Endothelial cell of umbilical vein (primary cell): ENCODE data around the gene KIF25. TPM values are rescaled to one million over a fixed set of nuclear protein-coding genes. Genes with fewer than 3 reads are reported as not detected.

Experiments
- BruUV-seq: library from RNA; stranded (reverse); fragments of 400-500 nt; replicated peaks from 2 replicates; lab custom pipeline; 2021; lab: Mats Ljungman, UMichigan
- CTCF ChIA-PET: fragments of 300-600, 350-600 bp; sonication (Branson Sonifier 250); formaldehyde crosslinking; loops from one replicate; lab custom pipeline; 2021; ENCODE audit warnings: antibody characterized with exemption, inconsistent platforms; lab: Charles Lee
- POLR2A ChIA-PET: fragments of 300-600, 350-600 bp; sonication (Branson Sonifier 250); formaldehyde crosslinking; loops from one replicate; lab custom pipeline; 2021; ENCODE audit warnings: antibody characterized with exemption, inconsistent platforms; lab: Charles Lee
- DNase-seq: peaks from one replicate; pipeline ENCODE4 v3.0.0-alpha.2; 2011; ENCODE audit warnings: low read depth, low spot score
- FAIRE-seq: peaks from 2 replicates; lab custom pipeline; 2011; peaks lifted over from hg19 to GRCh38; lab: Jason Lieb, UNC
- H2AFZ ChIP-seq: 2 replicates; pipeline ENCODE4 v1.6.0; 2012; ENCODE audit warnings: low read depth, low read length, control low read depth, inconsistent platforms
- H3K27ac ChIP-seq: 2 replicates; pipeline ENCODE4 v1.5.1; 2011; ENCODE audit warnings: low read depth, mild to moderate bottlenecking, control low read depth, low read length, moderate library complexity; ENCODE audit not compliant: insufficient read depth
- H3K27me3 ChIP-seq, 2 experiments: 2 replicates each; pipeline versions ENCODE4 v1.6.0 to v1.6.1; 2011; ENCODE audit warnings: low read length in 2 of 2, mixed read lengths in 1 of 2; ENCODE audit not compliant: control insufficient read depth in 2 of 2, insufficient read depth in 2 of 2
- H3K36me3 ChIP-seq, 2 experiments: 2 replicates in 1 of 2; 3 replicates in 1 of 2; pipeline ENCODE4 v1.5.1; 2011; ENCODE audit warnings: low read length in 2 of 2, mild to moderate bottlenecking in 1 of 2, moderate library complexity in 1 of 2; ENCODE audit not compliant: control insufficient read depth in 2 of 2, insufficient read depth in 2 of 2; ENCODE audit errors: extremely low read depth in 1 of 2
- H3K4me1 ChIP-seq: 3 replicates; pipeline ENCODE4 v1.5.1; 2011; ENCODE audit warnings: mild to moderate bottlenecking, low read length; ENCODE audit not compliant: control insufficient read depth, insufficient read depth; ENCODE audit errors: extremely low read depth
- H3K4me2 ChIP-seq: 2 replicates; pipeline ENCODE4 v1.6.1; 2011; ENCODE audit warnings: low read length, control low read depth, mixed read lengths; ENCODE audit not compliant: insufficient read depth
- H3K4me3 ChIP-seq, 3 experiments: fragments of 200-600 bp in 1 of 3; sonication (generic), shearing (Covaris generic) in 1 of 3; replicated peaks in 1 of 3; 2 replicates each; pipeline ENCODE4 v1.5.1; 2011 to 2016; ENCODE audit warnings: control low read depth in 3 of 3, low read length in 3 of 3, mild to moderate bottlenecking in 2 of 3, inconsistent platforms in 1 of 3, low read depth in 1 of 3, moderate library complexity in 1 of 3; ENCODE audit not compliant: insufficient read depth in 1 of 3
- H3K79me2 ChIP-seq: 2 replicates; pipeline ENCODE4 v1.6.0; 2012; ENCODE audit warnings: low read length, inconsistent platforms; ENCODE audit not compliant: control insufficient read depth, insufficient read depth
- H3K9ac ChIP-seq: replicated peaks from 2 replicates; pipeline ENCODE3; 2011; ENCODE audit warnings: low read length, control low read depth; ENCODE audit not compliant: insufficient read depth; ENCODE audit errors: extremely low read depth
- H3K9me1 ChIP-seq: replicated peaks from 3 replicates; pipeline ENCODE4 v1.6.0; 2011; ENCODE audit warnings: mild to moderate bottlenecking, low read length; ENCODE audit not compliant: control insufficient read depth, insufficient read depth; ENCODE audit errors: extremely low read depth
- H3K9me3 ChIP-seq: replicated peaks from 2 replicates; pipeline ENCODE4 v1.5.1; 2012; ENCODE audit warnings: low read length, inconsistent platforms; ENCODE audit not compliant: control insufficient read depth, insufficient read depth
- H4K20me1 ChIP-seq: replicated peaks from 2 replicates; pipeline ENCODE3; 2011; ENCODE audit warnings: mild to moderate bottlenecking, low read length; ENCODE audit not compliant: control insufficient read depth, insufficient read depth; ENCODE audit errors: extremely low read depth
- EZH2 ChIP-seq: IDR thresholded peaks from 2 replicates; pipeline ENCODE4 v1.6.1; 2012; ENCODE audit warnings: borderline replicate concordance, low read depth, mild to moderate bottlenecking, moderate library complexity, low read length, inconsistent platforms; ENCODE audit not compliant: severe bottlenecking
- FOS ChIP-seq: IDR thresholded peaks from 2 replicates; pipeline ENCODE4 v1.6.1; 2011; ENCODE audit warnings: mild to moderate bottlenecking, low read length, moderate library complexity, borderline replicate concordance; ENCODE audit not compliant: insufficient read depth
- GATA2 ChIP-seq: IDR thresholded peaks from 2 replicates; pipeline ENCODE4 v1.7.0; 2011; ENCODE audit warnings: low read depth, mild to moderate bottlenecking, moderate library complexity, mixed read lengths, low read length; ENCODE audit not compliant: insufficient read length, insufficient read depth
- JUN ChIP-seq: IDR thresholded peaks from 2 replicates; pipeline ENCODE4 v1.6.1; 2011; ENCODE audit warnings: borderline replicate concordance, low read depth; ENCODE audit not compliant: insufficient read length, insufficient read depth
- MYC ChIP-seq: IDR thresholded peaks from one replicate; pipeline ENCODE4 v1.6.1; 2011; ENCODE audit warnings: mild to moderate bottlenecking, low read depth, low read length
- POLR2A ChIP-seq: IDR thresholded peaks from 2 replicates; pipeline ENCODE4 v1.6.1; 2012; ENCODE audit warnings: low read depth, mild to moderate bottlenecking, control low read depth, low read length
- POLR2AphosphoS5 ChIP-seq: IDR thresholded peaks from 2 replicates; pipeline ENCODE4 v1.6.1; 2012; ENCODE audit warnings: low read depth, mild to moderate bottlenecking, control low read depth, low read length, moderate library complexity; ENCODE audit not compliant: insufficient read depth
- dilution Hi-C: fragments of 300-500 bp; cut with MboI; formaldehyde crosslinking; loops from one replicate; pipeline ENCODE4 v1.15.0; 2019; ENCODE audit warnings: low sequenced_read_pairs; ENCODE audit not compliant: extremely low pct_ligation_motif_present
- intact Hi-C: fragments of 100-400 bp; cut with micrococcal nuclease; formaldehyde crosslinking; loops from one replicate; pipeline ENCODE4 v1.10.0; 2022
- polyA plus RNA-seq, 4 experiments: library from polyadenylated mRNA; depleted of rRNA in 3 of 4; stranded (reverse) in 3 of 4; unstranded in 1 of 4; fragments of >200 nt; gene quantifications; 2 replicates each; pipeline versions ENCODE4 v1.2.1 to v1.2.3, GENCODE V29; 2011 to 2012; ENCODE audit warnings: missing spikeins in 1 of 4
- total RNA-seq: library from RNA; stranded (reverse); gene quantifications from 2 replicates; pipeline ENCODE4 v1.2.3, GENCODE V29; 2021
- TF ChIP-seq, protein P1 (sequence below), 2 donors: IDR thresholded peaks; 1 replicate in 1 of 2; 2 replicates in 1 of 2; pipeline ENCODE4 v1.5.1; 2011; ENCODE audit warnings: low read length in 2 of 2, mild to moderate bottlenecking in 2 of 2, moderate library complexity in 2 of 2, control low read depth in 1 of 2, inconsistent platforms in 1 of 2, low read depth in 1 of 2; ENCODE audit not compliant: insufficient read depth in 1 of 2; ENCODE audit errors: extremely low read depth in 1 of 2
- TF ChIP-seq, protein P2 (sequence below): IDR thresholded peaks from 2 replicates; pipeline ENCODE4 v1.6.1; 2011; ENCODE audit not compliant: insufficient read depth, insufficient read length

The KIF25 gene
- total and polyA plus RNA-seq, 2 donors (not counting 3 experiments of a cell fraction or from before 2014, with no cell fraction given): not detected

DNA sequence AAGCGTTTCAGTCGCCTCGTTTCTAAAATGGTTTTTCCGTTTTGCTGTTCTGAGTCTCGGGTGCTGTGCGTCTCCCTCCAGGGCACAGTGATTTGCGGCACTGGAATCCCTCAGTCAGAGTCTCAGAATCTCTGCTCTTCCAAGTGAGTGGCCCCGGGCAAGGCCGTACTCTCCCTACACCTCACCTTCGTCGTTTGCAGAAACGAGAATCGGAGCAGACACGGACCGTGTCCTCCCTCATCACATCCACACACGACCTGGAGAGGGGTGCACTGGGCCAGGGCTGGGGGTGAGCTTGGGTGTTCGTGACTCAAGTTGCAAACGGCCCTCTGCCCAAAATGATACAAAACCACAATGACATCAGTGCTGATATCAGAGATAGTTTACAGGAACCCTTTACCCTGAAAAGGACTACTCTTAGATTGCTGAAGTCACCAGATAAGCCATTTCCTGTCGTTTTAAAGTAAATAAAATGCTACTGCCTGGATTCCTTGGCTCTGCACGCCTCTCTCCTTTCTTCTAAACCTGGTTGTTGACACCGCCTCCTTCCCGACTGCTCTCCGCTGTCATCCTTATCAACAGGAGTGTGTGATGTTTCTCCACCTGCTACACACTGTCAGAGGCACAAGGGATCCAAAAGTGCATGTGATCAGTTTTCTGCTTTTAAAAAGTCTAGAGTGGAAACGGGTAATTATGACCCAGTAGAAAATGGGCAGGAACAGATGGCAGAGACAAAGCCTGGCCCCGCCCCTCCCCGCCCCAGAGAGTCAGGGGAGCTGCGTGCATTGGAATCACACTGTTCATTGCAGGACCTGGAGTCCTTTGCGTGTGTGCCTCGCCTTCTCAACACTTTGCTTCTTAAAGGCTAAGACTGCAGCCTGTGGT lies 38.4 kb downstream of the KIF25 start:
- H3K4me2 ChIP-seq: peak overlapping the region; percentile 68

DNA sequence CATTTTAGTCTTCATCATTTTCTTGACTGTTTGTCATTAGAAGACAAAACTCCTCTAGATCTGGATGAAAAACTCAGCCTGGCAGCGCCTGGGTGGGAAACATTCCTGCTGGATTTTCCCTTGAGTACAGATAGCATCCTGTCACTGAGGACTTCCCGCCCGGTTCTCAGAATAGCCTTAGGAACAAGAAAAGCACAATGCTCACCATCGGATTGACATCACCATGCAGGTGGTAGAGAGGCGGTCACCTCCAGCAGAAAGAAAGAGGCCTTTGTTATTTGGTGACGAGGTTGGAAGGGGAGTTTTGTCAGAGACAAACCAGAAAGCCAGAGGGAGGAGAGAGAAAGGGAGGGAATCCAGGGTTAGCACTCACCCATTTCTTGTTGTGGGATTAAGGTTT lies 39.8 kb downstream of the KIF25 start:
- ChIA-PET CTCF (no interaction called here), POLR2A (no interaction called here)
- Histone ChIP-seq H3K36me3 (no peaks in the 10 kb centered on the region), H3K4me2 (no peak overlapping the region), H4K20me1 (no peaks in the 10 kb centered on the region), H3K4me1 (peaks cover 18% of the 10 kb centered on the region), H3K4me3 (no peak overlapping the region), H3K79me2 (no peaks in the 10 kb centered on the region), H3K9ac (no peak overlapping the region), H3K9me3 (peaks cover 2% of the 10 kb centered on the region), H2AFZ (no peak overlapping the region), H3K27ac (no peak overlapping the region), H3K9me1 (no peaks in the 10 kb centered on the region), H3K27me3 (no peaks in the 10 kb centered on the region)
- DNase-seq: no peak
- no TSS peak for BruUV-seq
- no peak for FAIRE-seq
- dilution Hi-C loops: no loop called here
- TF ChIP-seq POLR2A (no peak), FOS (no peak), EZH2 (no peak), MYC (no peak), GATA2 (no peak), POLR2AphosphoS5 (no peak)
- TF ChIP-seq, protein P1, sequence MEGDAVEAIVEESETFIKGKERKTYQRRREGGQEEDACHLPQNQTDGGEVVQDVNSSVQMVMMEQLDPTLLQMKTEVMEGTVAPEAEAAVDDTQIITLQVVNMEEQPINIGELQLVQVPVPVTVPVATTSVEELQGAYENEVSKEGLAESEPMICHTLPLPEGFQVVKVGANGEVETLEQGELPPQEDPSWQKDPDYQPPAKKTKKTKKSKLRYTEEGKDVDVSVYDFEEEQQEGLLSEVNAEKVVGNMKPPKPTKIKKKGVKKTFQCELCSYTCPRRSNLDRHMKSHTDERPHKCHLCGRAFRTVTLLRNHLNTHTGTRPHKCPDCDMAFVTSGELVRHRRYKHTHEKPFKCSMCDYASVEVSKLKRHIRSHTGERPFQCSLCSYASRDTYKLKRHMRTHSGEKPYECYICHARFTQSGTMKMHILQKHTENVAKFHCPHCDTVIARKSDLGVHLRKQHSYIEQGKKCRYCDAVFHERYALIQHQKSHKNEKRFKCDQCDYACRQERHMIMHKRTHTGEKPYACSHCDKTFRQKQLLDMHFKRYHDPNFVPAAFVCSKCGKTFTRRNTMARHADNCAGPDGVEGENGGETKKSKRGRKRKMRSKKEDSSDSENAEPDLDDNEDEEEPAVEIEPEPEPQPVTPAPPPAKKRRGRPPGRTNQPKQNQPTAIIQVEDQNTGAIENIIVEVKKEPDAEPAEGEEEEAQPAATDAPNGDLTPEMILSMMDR (IDR thresholded peaks at IDR 0.05; ENCODE audit: extremely low read depth in 1 of 2, insufficient read depth in 1 of 2, low read depth in 1 of 2, low read length in 2 of 2): no peak
- intact Hi-C loops: loop anchor here (5.0 to 10.0 kb wide), 3 partner anchors 45 to 212 kb away; partner anchors contain the start of gene AFDN

More for the DNA sequence above, 38.4 kb downstream of the KIF25 start:
- ChIA-PET CTCF (interaction anchor here (0.6 to 0.7 kb wide), 3 partner anchors 51 to 1409 kb away, joined by 3 read pairs; no protein-coding TSS in a partner anchor), POLR2A (no interaction called here)
- H4K20me1 ChIP-seq: no peaks in the 10 kb centered on the region
- no peaks in the 10 kb centered on the region for H3K9me1 ChIP-seq
- BruUV-seq: no TSS peak
- peaks cover 2% of the 10 kb centered on the region for H3K9me3 ChIP-seq
- intact Hi-C loops (loop anchor here (1.0 to 10.0 kb wide), 4 partner anchors 29 to 211 kb away; partner anchors contain the start of gene AFDN), dilution Hi-C loops (no loop called here)
- no peaks in the 10 kb centered on the region for H3K36me3 ChIP-seq
- H3K79me2 ChIP-seq: no peaks in the 10 kb centered on the region
- peak; percentile 14 for DNase-seq
- peak overlapping the region in 2 of 3 experiments; percentile 10 to 27 for H3K4me3 ChIP-seq
- FAIRE-seq: no peak
- TF ChIP-seq JUN (no peak), GATA2 (peak; percentile 79)
- TF ChIP-seq, protein P2, sequence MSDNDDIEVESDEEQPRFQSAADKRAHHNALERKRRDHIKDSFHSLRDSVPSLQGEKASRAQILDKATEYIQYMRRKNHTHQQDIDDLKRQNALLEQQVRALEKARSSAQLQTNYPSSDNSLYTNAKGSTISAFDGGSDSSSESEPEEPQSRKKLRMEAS: no peak
- peak overlapping the region; percentile 40 for H3K27ac ChIP-seq
- no peaks in the 10 kb centered on the region for H3K27me3 ChIP-seq
- H2AFZ ChIP-seq: peak overlapping the region; percentile 51
- H3K4me1 ChIP-seq: peaks cover 25% of the 10 kb centered on the region
- peak overlapping the region; percentile 37 for H3K9ac ChIP-seq
